IPS-18c (cell line): ENCODE data around the gene ZNF513.
"Not testable (repeated sequence)": the region's sequence is repeated elsewhere in the genome, so short reads cannot be mapped to it uniquely, and the experiment has no call there.

Source experiments
- H3K4me3 ChIP-seq: 2 replicates; pipeline ENCODE4 v1.7.0; 2013; ENCODE audit warnings: low read depth, mild to moderate bottlenecking, low read length, moderate library complexity; ENCODE audit not compliant: insufficient read depth
- H3K9me3 ChIP-seq: one replicate; pipeline ENCODE4 v1.6.1; 2013; ENCODE audit warnings: mild to moderate bottlenecking, low read length, moderate library complexity; ENCODE audit not compliant: control insufficient read depth, insufficient read depth

ZNF513 gene

GRCh38 chr2:27370816-27371620, 9.5 kb downstream of the ZNF513 start:
- H3K9me3 ChIP-seq, result no peaks in the 10 kb centered on the region
- peak overlapping the region; percentile 99 for H3K4me3 ChIP-seq

- H3K4me3 ChIP-seq, result peak within 1 kb of the TSS; percentile 99
- no peaks in the 10 kb centered on the region for H3K9me3 ChIP-seq
Measured at GRCh38 chr2:27370026-27370815, 10.3 kb downstream of the ZNF513 start, which contains the start of the genes EIF2B4 and SNX17. EIF2B4 (minus strand) TSS chr2:27370338; CDS start chr2:27370314, 24 bp downstream. SNX17 (plus strand) TSS chr2:27370616; CDS start chr2:27370744, 128 bp downstream.

GRCh38 chr2:27369471-27370025, 11.0 kb downstream of the ZNF513 start:
- H3K9me3 ChIP-seq, result no peaks in the 10 kb centered on the region
- peak overlapping the region; percentile 99 for H3K4me3 ChIP-seq

GRCh38 chr2:27363933-27364332, 16.6 kb downstream of the ZNF513 start:
- Histone ChIP-seq H3K4me3 (no peak overlapping the region), H3K9me3 (no peaks in the 10 kb centered on the region)

GRCh38 chr2:27362678-27363420, 17.7 kb downstream of the ZNF513 start:
- no peaks in the 10 kb centered on the region for H3K9me3 ChIP-seq
- H3K4me3 ChIP-seq, result no peak overlapping the region

- H3K9me3 ChIP-seq, result no peaks in the 10 kb centered on the region
- peak within 1 kb of the TSS; percentile 96 for H3K4me3 ChIP-seq
Measured at GRCh38 chr2:27356382-27357181, 24.0 kb downstream of the ZNF513 start, which contains the start of gene GTF3C2. GTF3C2 (minus strand) TSS chr2:27356764; CDS start chr2:27343554, 13,210 bp downstream.

GRCh38 chr2:27356056-27356381, 24.5 kb downstream of the ZNF513 start:
- Histone ChIP-seq H3K9me3 (no peaks in the 10 kb centered on the region), H3K4me3 (peak overlapping the region; percentile 96)

- no peaks in the 10 kb centered on the region for H3K9me3 ChIP-seq
- no peak overlapping the region for H3K4me3 ChIP-seq
Measured at GRCh38 chr2:27354597-27354927, 26.0 kb downstream of the ZNF513 start.

GRCh38 chr2:27353762-27354596, 26.6 kb downstream of the ZNF513 start:
- H3K4me3 ChIP-seq, result no peak overlapping the region
- H3K9me3 ChIP-seq, result no peaks in the 10 kb centered on the region

- H3K4me3 ChIP-seq, result not testable (repeated sequence)
Measured at GRCh38 chr2:27353386-27353761, 27.2 kb downstream of the ZNF513 start.

GRCh38 chr2:27351802-27352598, 28.5 kb downstream of the ZNF513 start:
- no peaks in the 10 kb centered on the region for H3K9me3 ChIP-seq
- H3K4me3 ChIP-seq, result no peak overlapping the region

More at GRCh38 chr2:27353386-27353761, 27.2 kb downstream of the ZNF513 start:
- not testable (repeated sequence) for H3K9me3 ChIP-seq

GRCh38 chr2:27350106-27350693, 30.3 kb downstream of the ZNF513 start:
- Histone ChIP-seq H3K9me3 (peaks cover 4% of the 10 kb centered on the region), H3K4me3 (no peak overlapping the region)

GRCh38 chr2:27347641-27348040, 32.9 kb downstream of the ZNF513 start:
- H3K9me3 ChIP-seq, result peaks cover 4% of the 10 kb centered on the region
- no peak overlapping the region for H3K4me3 ChIP-seq

GRCh38 chr2:27336173-27336572, 44.4 kb downstream of the ZNF513 start:
- Histone ChIP-seq H3K9me3 (peaks cover 2% of the 10 kb centered on the region), H3K4me3 (no peak overlapping the region)

GRCh38 chr2:27335311-27335710, 45.2 kb downstream of the ZNF513 start:
- peaks cover 2% of the 10 kb centered on the region for H3K9me3 ChIP-seq
- H3K4me3 ChIP-seq, result no peak overlapping the region
